Measurements from ENCODE around the gene SMIM32.

- TF ChIP-seq POLR2AphosphoS5 (IDR thresholded peaks at IDR 0.05): no peak
- TF ChIP-seq, protein P1, sequence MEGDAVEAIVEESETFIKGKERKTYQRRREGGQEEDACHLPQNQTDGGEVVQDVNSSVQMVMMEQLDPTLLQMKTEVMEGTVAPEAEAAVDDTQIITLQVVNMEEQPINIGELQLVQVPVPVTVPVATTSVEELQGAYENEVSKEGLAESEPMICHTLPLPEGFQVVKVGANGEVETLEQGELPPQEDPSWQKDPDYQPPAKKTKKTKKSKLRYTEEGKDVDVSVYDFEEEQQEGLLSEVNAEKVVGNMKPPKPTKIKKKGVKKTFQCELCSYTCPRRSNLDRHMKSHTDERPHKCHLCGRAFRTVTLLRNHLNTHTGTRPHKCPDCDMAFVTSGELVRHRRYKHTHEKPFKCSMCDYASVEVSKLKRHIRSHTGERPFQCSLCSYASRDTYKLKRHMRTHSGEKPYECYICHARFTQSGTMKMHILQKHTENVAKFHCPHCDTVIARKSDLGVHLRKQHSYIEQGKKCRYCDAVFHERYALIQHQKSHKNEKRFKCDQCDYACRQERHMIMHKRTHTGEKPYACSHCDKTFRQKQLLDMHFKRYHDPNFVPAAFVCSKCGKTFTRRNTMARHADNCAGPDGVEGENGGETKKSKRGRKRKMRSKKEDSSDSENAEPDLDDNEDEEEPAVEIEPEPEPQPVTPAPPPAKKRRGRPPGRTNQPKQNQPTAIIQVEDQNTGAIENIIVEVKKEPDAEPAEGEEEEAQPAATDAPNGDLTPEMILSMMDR (IDR thresholded peaks at IDR 0.05): no peak
- TF ChIP-seq POLR2A (IDR thresholded peaks at IDR 0.05): no peak
Observed at GRCh38 chr5:136205061-136205702, 12.2 kb upstream of the SMIM32 start.

Measured in upper lobe of left lung (tissue), 4 donors.